Activated naive CD4-positive, alpha-beta T cell treated with anti-CD3 and anti-CD28 coated beads, Interleukin-2, amount 50 U/mL, for 24 hours (primary cell): ENCODE data around the gene ZNF30.
"Not testable (repeated sequence)": the region's sequence is repeated elsewhere in the genome, so short reads cannot be mapped to it uniquely, and the experiment has no call there.

Source experiments
- H3K27ac Mint-ChIP-seq: one replicate; pipeline ENCODE4 v1.8.0; 2021; ENCODE audit warnings: mild to moderate bottlenecking, mixed read lengths
- H3K27me3 Mint-ChIP-seq: one replicate; pipeline ENCODE4 v1.8.0; 2021; ENCODE audit warnings: mixed read lengths
- H3K36me3 Mint-ChIP-seq: one replicate; pipeline ENCODE4 v1.8.0; 2021; ENCODE audit warnings: mixed read lengths
- H3K4me1 Mint-ChIP-seq: one replicate; pipeline ENCODE4 v1.8.0; 2021; ENCODE audit warnings: mixed read lengths
- H3K4me3 Mint-ChIP-seq: one replicate; pipeline ENCODE4 v1.8.0; 2021; ENCODE audit warnings: mild to moderate bottlenecking, mixed read lengths
- H3K9me3 Mint-ChIP-seq: one replicate; pipeline ENCODE4 v1.8.0; 2021; ENCODE audit warnings: mixed read lengths

The ZNF30 gene

GRCh38 chr19:34992582-34992981, 65.9 kb downstream of the ZNF30 start:
- H3K27ac Mint-ChIP-seq, H3K4me3 Mint-ChIP-seq, H3K36me3 Mint-ChIP-seq, H3K9me3 Mint-ChIP-seq, H3K27me3 Mint-ChIP-seq: not testable (repeated sequence)
- peaks cover 21% of the 10 kb centered on the region for H3K4me1 Mint-ChIP-seq

- Mint-ChIP-seq H3K4me1 (peaks cover 36% of the 10 kb centered on the region), H3K4me3 (no peak overlapping the region)
Measured at GRCh38 chr19:34994286-34994642, 67.6 kb downstream of the ZNF30 start.

More at GRCh38 chr19:34994286-34994642, 67.6 kb downstream of the ZNF30 start:
- Mint-ChIP-seq H3K27me3 (no peaks in the 10 kb centered on the region), H3K9me3 (no peaks in the 10 kb centered on the region), H3K36me3 (no peaks in the 10 kb centered on the region), H3K27ac (no peak overlapping the region)
